Hepatocyte (in vitro differentiated cells): ENCODE data around the gene VN1R5. TPM values are rescaled to one million over a fixed set of nuclear protein-coding genes. Genes with fewer than 3 reads are reported as not detected.

Experiments used
- DNase-seq: peaks from one replicate; pipeline ENCODE4 v3.0.0-alpha.2; 2016; ENCODE audit warnings: low spot score
- H2AFZ ChIP-seq: fragments of 200-600 bp; sonication (generic); 2 replicates; pipeline ENCODE4 v1.6.0; 2016; ENCODE audit warnings: antibody characterized with exemption, mild to moderate bottlenecking
- H3K27ac ChIP-seq: fragments of 200-600 bp; sonication (generic); 2 replicates; pipeline ENCODE4 v1.5.1; 2016; ENCODE audit warnings: mild to moderate bottlenecking
- H3K27me3 ChIP-seq: fragments of 200-600 bp; sonication (generic); 2 replicates; pipeline ENCODE4 v1.6.1; 2016
- H3K36me3 ChIP-seq: fragments of 200-600 bp; sonication (generic); replicated peaks from 2 replicates; pipeline ENCODE4 v1.5.1; 2016; ENCODE audit warnings: low read depth; ENCODE audit not compliant: insufficient read depth
- H3K4me1 ChIP-seq: fragments of 200-600 bp; sonication (generic); 2 replicates; pipeline ENCODE4 v1.5.1; 2016; ENCODE audit warnings: mild to moderate bottlenecking, moderate library complexity; ENCODE audit not compliant: insufficient read depth
- H3K4me2 ChIP-seq: fragments of 200-600 bp; sonication (generic); 2 replicates; pipeline ENCODE4 v1.6.0; 2016
- H3K4me3 ChIP-seq: fragments of 200-600 bp; sonication (generic); 2 replicates; pipeline ENCODE4 v1.5.1; 2016; ENCODE audit warnings: mild to moderate bottlenecking
- H3K79me2 ChIP-seq: fragments of 200-600 bp; sonication (generic); 2 replicates; pipeline ENCODE4 v1.6.0; 2017; ENCODE audit warnings: mild to moderate bottlenecking
- H3K9me2 ChIP-seq: fragments of 200-600 bp; sonication (generic); replicated peaks from 2 replicates; pipeline ENCODE4 v1.6.0; 2017; ENCODE audit warnings: mild to moderate bottlenecking; ENCODE audit not compliant: insufficient read depth
- H3K9me3 ChIP-seq: fragments of 200-600 bp; sonication (generic); 2 replicates; pipeline ENCODE4 v1.5.1; 2016; ENCODE audit warnings: low read depth, mild to moderate bottlenecking
- H4K20me1 ChIP-seq: fragments of 200-600 bp; sonication (generic); 2 replicates; pipeline ENCODE4 v1.6.0; 2016; ENCODE audit warnings: mild to moderate bottlenecking; ENCODE audit not compliant: insufficient read depth, poor library complexity, severe bottlenecking
- CTCF ChIP-seq: fragments of 200-600 bp; sonication (generic); IDR thresholded peaks from 2 replicates; pipeline ENCODE4 v1.5.1; 2016; ENCODE audit warnings: antibody characterized with exemption, mild to moderate bottlenecking; ENCODE audit not compliant: poor library complexity
- EZH2 ChIP-seq: fragments of 200-600 bp; sonication (generic); IDR thresholded peaks from 2 replicates; pipeline ENCODE4 v1.6.1; 2016; ENCODE audit warnings: antibody characterized with exemption, mild to moderate bottlenecking, borderline replicate concordance
- EZH2phosphoT487 ChIP-seq: fragments of 200-600 bp; sonication (generic); IDR thresholded peaks from one replicate; pipeline ENCODE4 v1.6.1; 2018; ENCODE audit warnings: antibody characterized with exemption, mild to moderate bottlenecking, low read depth, moderate library complexity; ENCODE audit not compliant: unreplicated experiment, severe bottlenecking
- WGBS: methylation state at CpG from one replicate; pipeline ENCODE4 v1.1.6; 2016; ENCODE audit warnings: low lambda C conversion rate; ENCODE audit errors: missing lambda C conversion rate; 5-methylcytosine and 5-hydroxymethylcytosine counted together
- polyA plus RNA-seq: library from polyadenylated mRNA; unstranded; fragments of >200 nt; fragmentation: Nextera tagmentation; extraction: Ambion mirVana; gene quantifications from 2 replicates; pipeline ENCODE4 v1.2.1, GENCODE V29; 2016
- total RNA-seq: library from RNA; depleted of rRNA; stranded (reverse); fragments of >200 nt; gene quantifications from 2 replicates; pipeline ENCODE4 v1.2.3, GENCODE V29; 2014

VN1R5 gene
- total and polyA plus RNA-seq, 2 experiments from 2014 or later = not detected

GRCh38 chr1:247294282-247294681, 38.4 kb downstream of the VN1R5 start:
- H3K79me2 ChIP-seq = no peaks in the 10 kb centered on the region
- H3K9me3 ChIP-seq = no peaks in the 10 kb centered on the region
- no peak overlapping the region for H3K4me3 ChIP-seq
- H2AFZ ChIP-seq = no peak overlapping the region
- H3K4me2 ChIP-seq = no peak overlapping the region
- no peaks in the 10 kb centered on the region for H3K36me3 ChIP-seq
- H3K27me3 ChIP-seq = no peaks in the 10 kb centered on the region
- no peaks in the 10 kb centered on the region for H3K9me2 ChIP-seq
- 84% methylated on average over 5 of the region's 5 CpGs for WGBS
- no peak for DNase-seq
- no peak for TF ChIP-seq EZH2phosphoT487
- TF ChIP-seq EZH2 = no peak
- no peak for TF ChIP-seq CTCF
- H4K20me1 ChIP-seq = no peaks in the 10 kb centered on the region
- H3K27ac ChIP-seq = no peak overlapping the region
- H3K4me1 ChIP-seq = no peaks in the 10 kb centered on the region

- Histone ChIP-seq H3K36me3 (no peaks in the 10 kb centered on the region), H3K27me3 (no peaks in the 10 kb centered on the region), H4K20me1 (no peaks in the 10 kb centered on the region), H3K27ac (no peak overlapping the region), H3K4me2 (no peak overlapping the region), H3K9me2 (no peaks in the 10 kb centered on the region), H3K4me1 (no peaks in the 10 kb centered on the region), H3K4me3 (no peak overlapping the region), H3K9me3 (no peaks in the 10 kb centered on the region), H3K79me2 (no peaks in the 10 kb centered on the region), H2AFZ (no peak overlapping the region)
- TF ChIP-seq CTCF (no peak), EZH2 (no peak), EZH2phosphoT487 (no peak)
- WGBS = 31% methylated on average over 6 of the region's 6 CpGs
- no peak for DNase-seq
Observed at GRCh38 chr1:247295274-247295684, 39.4 kb downstream of the VN1R5 start.

- DNase-seq = no peak
- no peak overlapping the region for H2AFZ ChIP-seq
- no peaks in the 10 kb centered on the region for H4K20me1 ChIP-seq
- H3K27me3 ChIP-seq = no peaks in the 10 kb centered on the region
- no peak overlapping the region for H3K4me3 ChIP-seq
- no peak overlapping the region for H3K27ac ChIP-seq
- 83% methylated on average over 5 of the region's 5 CpGs for WGBS
- no peak overlapping the region for H3K4me2 ChIP-seq
- H3K4me1 ChIP-seq = no peaks in the 10 kb centered on the region
- H3K9me2 ChIP-seq = no peaks in the 10 kb centered on the region
- no peaks in the 10 kb centered on the region for H3K9me3 ChIP-seq
- H3K79me2 ChIP-seq = no peaks in the 10 kb centered on the region
- no peaks in the 10 kb centered on the region for H3K36me3 ChIP-seq
- TF ChIP-seq EZH2phosphoT487 (no peak), CTCF (no peak), EZH2 (no peak)
Observed at GRCh38 chr1:247295746-247296145, 39.9 kb downstream of the VN1R5 start.

GRCh38 chr1:247296599-247297180, 40.8 kb downstream of the VN1R5 start:
- Histone ChIP-seq H3K27me3 (no peaks in the 10 kb centered on the region), H3K27ac (no peak overlapping the region), H3K79me2 (no peaks in the 10 kb centered on the region), H3K9me2 (no peaks in the 10 kb centered on the region), H2AFZ (no peak overlapping the region), H3K9me3 (no peaks in the 10 kb centered on the region), H3K4me3 (no peak overlapping the region), H3K4me1 (no peaks in the 10 kb centered on the region), H3K36me3 (no peaks in the 10 kb centered on the region), H4K20me1 (no peaks in the 10 kb centered on the region), H3K4me2 (no peak overlapping the region)
- TF ChIP-seq CTCF = no peak
- no peak for TF ChIP-seq EZH2phosphoT487
- no peak for TF ChIP-seq EZH2
- DNase-seq = no peak
- 95% methylated on average over 8 of the region's 8 CpGs for WGBS
